Measurements from ENCODE around the gene GIT2.

- TF ChIP-seq CTCF (IDR thresholded peaks at IDR 0.05; ENCODE audit: low read depth, low read length, poor library complexity, severe bottlenecking) = no peak
- TF ChIP-seq EZH2phosphoT487 (IDR thresholded peaks at IDR 0.05; ENCODE audit: borderline replicate concordance, low read length) = no peak
Measured at GRCh38 chr12:109948368-109948767, 47.8 kb downstream of the GIT2 start.
